PC-9 (cell line): ENCODE measurements around the gene PGS1. TPM values are rescaled to one million over a fixed set of nuclear protein-coding genes. Genes with fewer than 3 reads are reported as not detected.

Experiments used
- BruUV-seq: library from RNA; stranded (reverse); fragments of 400-500 nt; replicated peaks from 2 replicates; lab custom pipeline; 2021; lab: Mats Ljungman, UMichigan
- CTCF ChIA-PET: fragments of 300-600 bp; sonication (Branson Sonifier 250); formaldehyde crosslinking; loops from one replicate; lab custom pipeline; 2022; ENCODE audit warnings: antibody characterized with exemption; lab: Charles Lee
- POLR2A ChIA-PET: fragments of 300-600 bp; sonication (Branson Sonifier 250); formaldehyde crosslinking; loops from one replicate; lab custom pipeline; 2022; ENCODE audit warnings: antibody characterized with exemption; ENCODE audit not compliant: unreplicated experiment; lab: Charles Lee
- DNase-seq, 2 experiments: peaks; one replicate each; pipeline versions ENCODE4 v3.0.0 to v3.0.0-alpha.2; 2015 to 2022; ENCODE audit warnings: mixed read lengths in 1 of 2
- H2AFZ ChIP-seq: fragments of 200-600 bp; sonication (generic); 2 replicates; pipeline ENCODE4 v1.8.1; 2017; ENCODE audit warnings: antibody characterized with exemption
- H3F3A ChIP-seq: fragments of 200-600 bp; sonication (generic); 2 replicates; pipeline ENCODE4 v1.8.1; 2017; ENCODE audit warnings: antibody characterized with exemption, mild to moderate bottlenecking, low read depth; ENCODE audit not compliant: insufficient read depth
- H3K27ac ChIP-seq: fragments of 200-600 bp; sonication (generic); 2 replicates; pipeline ENCODE4 v1.6.1; 2016; ENCODE audit warnings: mixed run types
- H3K27me3 ChIP-seq: fragments of 200-600 bp; sonication (generic); 2 replicates; pipeline ENCODE4 v1.6.1; 2016; ENCODE audit warnings: low read depth, mixed run types; ENCODE audit not compliant: insufficient read depth
- H3K36me3 ChIP-seq: fragments of 200-600 bp; sonication (generic); 2 replicates; pipeline ENCODE4 v1.6.1; 2016; ENCODE audit warnings: low read depth, mixed run types
- H3K4me1 ChIP-seq: fragments of 200-600 bp; sonication (generic); replicated peaks from 2 replicates; pipeline ENCODE4 v1.6.1; 2016; ENCODE audit warnings: mixed run types; ENCODE audit not compliant: insufficient read depth
- H3K4me2 ChIP-seq: fragments of 200-600 bp; sonication (generic); 2 replicates; pipeline ENCODE4 v1.6.1; 2017; ENCODE audit warnings: mixed run types
- H3K4me3 ChIP-seq: fragments of 200-600 bp; sonication (generic); 2 replicates; pipeline ENCODE4 v1.6.1; 2016; ENCODE audit warnings: mixed run types
- H3K79me2 ChIP-seq: fragments of 200-600 bp; sonication (generic); 2 replicates; pipeline ENCODE4 v1.6.1; 2017; ENCODE audit warnings: low read depth, mixed run types
- H3K9me2 ChIP-seq: fragments of 200-600 bp; sonication (generic); 2 replicates; pipeline ENCODE4 v1.8.1; 2017; ENCODE audit warnings: mild to moderate bottlenecking; ENCODE audit not compliant: insufficient read depth
- H3K9me3 ChIP-seq: fragments of 200-600 bp; sonication (generic); 2 replicates; pipeline ENCODE4 v1.8.1; 2016; ENCODE audit warnings: low read depth; ENCODE audit not compliant: insufficient read depth
- H4K20me1 ChIP-seq: fragments of 200-600 bp; sonication (generic); 2 replicates; pipeline ENCODE4 v1.8.1; 2017; ENCODE audit not compliant: insufficient read depth
- EZH2 ChIP-seq: fragments of 200-600 bp; sonication (generic); IDR thresholded peaks from 2 replicates; pipeline ENCODE4 v1.8.0; 2017; ENCODE audit warnings: antibody characterized with exemption, low read depth
- intact Hi-C: fragments of 100-400 bp; cut with micrococcal nuclease; formaldehyde crosslinking; loops from one replicate; pipeline ENCODE4 v1.10.0; 2022; ENCODE audit not compliant: unreplicated experiment
- total RNA-seq: library from RNA; stranded (reverse); gene quantifications from 2 replicates; pipeline ENCODE4 v1.2.3, GENCODE V29; 2021
- TF ChIP-seq, protein P1 (sequence below): fragments of 200-600 bp; sonication (generic); conservative IDR thresholded peaks from 2 replicates; pipeline ENCODE4 v1.6.1; 2017; ENCODE audit warnings: mixed run types, antibody characterized with exemption, mild to moderate bottlenecking, moderate library complexity

The PGS1 gene
- total RNA-seq, 1 experiment from 2014 or later, result 40.2 TPM

- CTCF ChIA-PET, result no interaction called here
- no peaks in the 10 kb centered on the region for H3K9me3 ChIP-seq
- intact Hi-C loops, result no loop called here
- H3K4me2 ChIP-seq, result no peak overlapping the region
- no peak overlapping the region for H3K27ac ChIP-seq
- TF ChIP-seq, protein P1, sequence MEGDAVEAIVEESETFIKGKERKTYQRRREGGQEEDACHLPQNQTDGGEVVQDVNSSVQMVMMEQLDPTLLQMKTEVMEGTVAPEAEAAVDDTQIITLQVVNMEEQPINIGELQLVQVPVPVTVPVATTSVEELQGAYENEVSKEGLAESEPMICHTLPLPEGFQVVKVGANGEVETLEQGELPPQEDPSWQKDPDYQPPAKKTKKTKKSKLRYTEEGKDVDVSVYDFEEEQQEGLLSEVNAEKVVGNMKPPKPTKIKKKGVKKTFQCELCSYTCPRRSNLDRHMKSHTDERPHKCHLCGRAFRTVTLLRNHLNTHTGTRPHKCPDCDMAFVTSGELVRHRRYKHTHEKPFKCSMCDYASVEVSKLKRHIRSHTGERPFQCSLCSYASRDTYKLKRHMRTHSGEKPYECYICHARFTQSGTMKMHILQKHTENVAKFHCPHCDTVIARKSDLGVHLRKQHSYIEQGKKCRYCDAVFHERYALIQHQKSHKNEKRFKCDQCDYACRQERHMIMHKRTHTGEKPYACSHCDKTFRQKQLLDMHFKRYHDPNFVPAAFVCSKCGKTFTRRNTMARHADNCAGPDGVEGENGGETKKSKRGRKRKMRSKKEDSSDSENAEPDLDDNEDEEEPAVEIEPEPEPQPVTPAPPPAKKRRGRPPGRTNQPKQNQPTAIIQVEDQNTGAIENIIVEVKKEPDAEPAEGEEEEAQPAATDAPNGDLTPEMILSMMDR, result no peak
- TF ChIP-seq EZH2, result no peak
- H3K79me2 ChIP-seq, result 0 out of 2 replicates have a peak, but pooled peaks cover 7% of the 10 kb centered on the region
- no peaks in the 10 kb centered on the region for H3F3A ChIP-seq
- peaks cover 17% of the 10 kb centered on the region; the same call in 1 of the 2 replicates for H4K20me1 ChIP-seq
- no peaks in the 10 kb centered on the region for H3K36me3 ChIP-seq
- H3K4me3 ChIP-seq, result no peak overlapping the region
- POLR2A ChIA-PET, result no interaction called here
- no peak for DNase-seq
- no peaks in the 10 kb centered on the region for H3K27me3 ChIP-seq
- H3K9me2 ChIP-seq, result no peaks in the 10 kb centered on the region
- peaks cover 8% of the 10 kb centered on the region; the same call in 1 of the 2 replicates for H3K4me1 ChIP-seq
- no TSS peak for BruUV-seq
- H2AFZ ChIP-seq, result no peak overlapping the region
Observed at GRCh38 chr17:78407387-78408000, 29.0 kb downstream of the PGS1 start.

DNA sequence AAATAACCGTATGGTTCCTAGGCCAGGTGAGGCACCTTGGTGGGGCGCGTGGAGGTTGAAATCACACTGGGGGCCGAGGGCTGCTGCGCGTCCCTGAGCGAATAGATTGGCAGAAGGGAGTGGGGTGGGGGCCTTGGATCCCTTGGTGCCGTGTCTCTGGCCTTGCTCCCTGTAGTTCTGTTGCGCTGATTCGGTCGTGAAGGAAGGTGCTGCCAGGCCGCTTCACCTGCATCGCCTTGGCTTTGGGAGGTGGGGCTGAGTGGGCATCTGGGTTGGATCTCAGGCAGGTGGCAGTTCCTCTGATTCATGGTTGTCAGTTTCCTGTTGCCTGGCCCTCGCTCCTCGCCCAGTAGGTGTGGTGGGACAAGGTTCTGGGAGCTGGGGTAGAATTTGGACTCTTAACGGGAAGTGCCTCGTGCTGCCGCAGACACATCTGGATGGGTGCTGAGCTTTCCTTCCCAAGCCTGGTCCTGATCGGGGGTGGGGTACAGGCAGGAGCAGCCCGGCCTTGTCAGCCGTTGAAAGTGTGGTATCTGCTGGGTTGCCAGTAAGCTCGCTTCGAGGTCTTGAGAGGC, 30.1 kb downstream of the PGS1 start:
- Histone ChIP-seq H3K79me2 (0 out of 2 replicates have a peak, but pooled peaks cover 7% of the 10 kb centered on the region), H2AFZ (no peak overlapping the region), H3K27ac (no peak overlapping the region), H3K27me3 (no peaks in the 10 kb centered on the region), H3F3A (no peaks in the 10 kb centered on the region), H3K4me2 (no peak overlapping the region), H3K4me1 (peaks cover 8% of the 10 kb centered on the region; the same call in 1 of the 2 replicates), H3K36me3 (no peaks in the 10 kb centered on the region), H4K20me1 (peaks cover 17% of the 10 kb centered on the region; the same call in 1 of the 2 replicates), H3K9me3 (no peaks in the 10 kb centered on the region), H3K9me2 (no peaks in the 10 kb centered on the region), H3K4me3 (no peak overlapping the region)
- ChIA-PET CTCF (no interaction called here), POLR2A (no interaction called here)
- intact Hi-C loops, result no loop called here
- BruUV-seq, result no TSS peak
- no peak for DNase-seq
- TF ChIP-seq, protein P1, result no peak
- no peak for TF ChIP-seq EZH2

- Histone ChIP-seq H3K4me3 (no peak overlapping the region), H4K20me1 (peaks cover 17% of the 10 kb centered on the region; the same call in 1 of the 2 replicates), H3K9me2 (no peaks in the 10 kb centered on the region), H3K27ac (no peak overlapping the region), H3K27me3 (no peaks in the 10 kb centered on the region), H2AFZ (no peak overlapping the region), H3F3A (no peaks in the 10 kb centered on the region), H3K4me2 (no peak overlapping the region), H3K79me2 (0 out of 2 replicates have a peak, but pooled peaks cover 7% of the 10 kb centered on the region), H3K36me3 (no peaks in the 10 kb centered on the region), H3K4me1 (peaks cover 8% of the 10 kb centered on the region; the same call in 1 of the 2 replicates), H3K9me3 (no peaks in the 10 kb centered on the region)
- no TSS peak for BruUV-seq
- DNase-seq, result peak in 1 of 2 experiments; percentile 43
- intact Hi-C loops, result no loop called here
- ChIA-PET POLR2A (no interaction called here), CTCF (interaction anchor here (0.9 kb wide), 1 partner anchor 235 kb away, joined by 3 read pairs; no protein-coding TSS in a partner anchor)
- TF ChIP-seq EZH2, result no peak
- TF ChIP-seq, protein P1, result no peak
Observed at GRCh38 chr17:78409191-78409928, 30.9 kb downstream of the PGS1 start.
